Articular chondrocyte of knee joint (primary cell): ENCODE measurements around the gene GMNN. TPM values are rescaled to one million over a fixed set of nuclear protein-coding genes. Genes with fewer than 3 reads are reported as not detected.

Experiments
- total RNA-seq: library from RNA; depleted of rRNA; stranded (reverse); fragments of >200 nt; gene quantifications from 2 replicates; pipeline ENCODE4 v1.2.3, GENCODE V29; 2012

GMNN gene
- total RNA-seq = 23.1 and 27.2 TPM in 2 replicates

DNA sequence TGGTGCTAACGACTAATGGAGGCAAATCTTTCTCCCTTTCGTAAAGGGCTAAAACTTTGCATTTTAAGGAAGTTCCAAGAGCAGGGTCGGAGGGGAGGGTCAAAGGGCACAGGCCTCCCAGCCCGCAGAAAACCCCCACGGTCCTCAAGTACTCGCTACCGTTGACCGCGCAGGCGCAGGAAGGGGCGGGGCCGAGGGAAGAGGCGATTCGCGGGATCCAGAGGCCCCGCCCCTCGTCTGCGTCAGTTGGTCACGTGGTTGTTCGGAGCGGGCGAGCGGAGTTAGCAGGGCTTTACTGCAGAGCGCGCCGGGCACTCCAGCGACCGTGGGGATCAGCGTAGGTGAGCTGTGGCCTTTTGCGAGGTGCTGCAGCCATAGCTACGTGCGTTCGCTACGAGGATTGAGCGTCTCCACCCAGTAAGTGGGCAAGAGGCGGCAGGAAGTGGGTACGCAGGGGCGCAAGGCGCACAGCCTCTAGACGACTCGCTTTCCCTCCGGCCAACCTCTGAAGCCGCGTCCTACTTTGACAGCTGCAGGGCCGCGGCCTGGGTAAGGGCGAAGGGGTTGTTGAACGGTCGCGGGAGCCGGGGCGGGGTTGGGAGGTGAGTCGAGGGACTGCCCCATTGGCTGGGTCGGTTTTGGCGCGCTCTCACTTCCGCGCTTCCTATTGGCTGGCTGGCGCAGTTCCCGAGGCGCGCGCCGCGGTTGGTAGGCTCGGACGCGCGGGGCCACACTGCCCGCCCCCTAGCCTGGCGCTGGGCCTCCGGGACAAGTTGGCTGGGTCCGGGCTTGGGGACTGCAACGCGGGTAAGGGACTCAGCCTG is at the start of gene GMNN:
TSS of gene GMNN (plus strand) at position 242 of the 824 bp plus-strand sequence. CDS start 2,310 bp downstream, outside the sequence.

DNA sequence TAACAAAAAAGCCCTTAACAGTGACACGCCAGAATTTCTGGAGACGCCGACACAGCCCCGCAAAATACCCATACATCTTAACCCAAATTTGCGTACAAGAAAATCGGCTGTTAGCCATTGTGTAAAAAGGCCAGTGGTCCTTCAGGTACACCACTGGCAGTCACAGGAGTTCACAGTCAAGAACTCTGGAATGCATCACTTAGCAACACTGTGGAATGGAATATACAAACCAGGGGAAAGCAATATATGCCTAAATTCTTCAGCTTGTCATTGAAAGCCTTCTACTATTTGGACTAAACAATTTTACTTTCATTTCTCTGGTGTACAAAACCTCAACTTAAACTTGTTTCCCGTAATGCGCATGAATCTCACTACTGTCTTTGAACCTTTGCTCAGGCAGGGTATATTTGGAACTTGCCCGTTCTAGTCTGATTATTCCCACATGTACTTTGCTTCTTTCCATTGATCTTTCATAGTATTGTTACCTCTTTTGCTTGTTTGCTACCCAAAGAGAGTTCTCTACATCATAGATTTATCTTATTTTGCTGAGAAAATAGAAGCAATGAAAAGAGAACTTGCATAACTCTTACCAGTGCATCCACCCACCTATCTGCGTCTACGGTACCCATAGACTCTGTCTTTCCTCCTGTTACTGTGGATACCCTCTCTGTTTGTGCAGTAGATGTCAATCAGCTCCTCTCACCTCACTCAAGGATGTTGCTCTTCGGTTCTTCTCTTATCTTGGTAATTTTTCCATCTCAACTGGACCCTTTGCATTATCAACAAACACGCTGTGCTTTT is 24.2 kb downstream of the GMNN start, which contains the start of gene ARMH2:
TSS of gene ARMH2 (minus strand) at position 178 of the 801 bp plus-strand sequence. CDS start at position 118, 60 bp downstream.

Other genes with a start within 250 kb of the GMNN start
- gene KIAA0319, start 128.7 kb upstream of the GMNN start, total RNA-seq = under 0.01 and 0.13 TPM in 2 replicates
- 43.6 and 47.8 TPM in 2 replicates for gene TDP2, start 108.0 kb upstream of the GMNN start, total RNA-seq
- gene ACOT13, start 107.9 kb upstream of the GMNN start, total RNA-seq = 15.0 and 15.1 TPM in 2 replicates
- gene C6orf62, start 55.8 kb upstream of the GMNN start, total RNA-seq = 190 and 231 TPM in 2 replicates
- gene ARMH2, start 24.0 kb downstream of the GMNN start, total RNA-seq = not detected in 2 replicates
- gene RIPOR2, start 161.0 kb downstream of the GMNN start, total RNA-seq = 4.3 and 4.6 TPM in 2 replicates